Neural progenitor cell (in vitro differentiated cells): ENCODE measurements around the gene TRNAU1AP. TPM values are rescaled to one million over a fixed set of nuclear protein-coding genes. Genes with fewer than 3 reads are reported as not detected.

Experiments used
- DNase-seq: peaks from one replicate; pipeline ENCODE4 v3.0.0-alpha.2; 2016; ENCODE audit warnings: low spot score
- H2AFZ ChIP-seq: fragments of 200-600 bp; sonication (generic); replicated peaks from 2 replicates; pipeline ENCODE4 v1.6.1; 2016; ENCODE audit warnings: antibody characterized with exemption
- H3F3A ChIP-seq: fragments of 200-600 bp; sonication (generic); 2 replicates; pipeline ENCODE4 v1.6.1; 2016; ENCODE audit warnings: antibody characterized with exemption, low read depth
- H3K27ac ChIP-seq: fragments of 200-600 bp; sonication (generic); 2 replicates; pipeline ENCODE4 v1.5.1; 2016; ENCODE audit warnings: mild to moderate bottlenecking
- H3K27me3 ChIP-seq: fragments of 200-600 bp; sonication (generic); 2 replicates; pipeline ENCODE4 v1.6.1; 2016; ENCODE audit warnings: mild to moderate bottlenecking, moderate library complexity
- H3K36me3 ChIP-seq: fragments of 200-600 bp; sonication (generic); 2 replicates; pipeline ENCODE4 v1.5.1; 2016
- H3K4me1 ChIP-seq: fragments of 200-600 bp; sonication (generic); 2 replicates; pipeline ENCODE4 v1.6.1; 2016; ENCODE audit warnings: mixed run types
- H3K4me2 ChIP-seq: fragments of 200-600 bp; sonication (generic); 2 replicates; pipeline ENCODE4 v1.6.1; 2016
- H3K4me3 ChIP-seq: fragments of 200-600 bp; sonication (generic); 2 replicates; pipeline ENCODE4 v1.5.1; 2016
- H3K79me2 ChIP-seq: fragments of 200-600 bp; sonication (generic); 2 replicates; pipeline ENCODE4 v1.6.1; 2016; ENCODE audit warnings: low read depth
- H3K9ac ChIP-seq: fragments of 200-600 bp; sonication (generic); 2 replicates; pipeline ENCODE4 v1.6.1; 2016
- H3K9me3 ChIP-seq: fragments of 200-600 bp; sonication (generic); 2 replicates; pipeline ENCODE4 v1.5.1; 2016; ENCODE audit warnings: low read depth
- H4K20me1 ChIP-seq: fragments of 200-600 bp; sonication (generic); 2 replicates; pipeline ENCODE4 v1.6.1; 2016; ENCODE audit warnings: low read depth
- H3K27ac Mint-ChIP-seq: 3 replicates; pipeline ENCODE4 v1.8.0; 2021; ENCODE audit warnings: mixed read lengths
- H3K27me3 Mint-ChIP-seq: 2 replicates; pipeline ENCODE4 v1.8.0; 2022; ENCODE audit warnings: low read depth, mild to moderate bottlenecking, inconsistent platforms, moderate library complexity, mixed read lengths; ENCODE audit not compliant: insufficient read depth
- H3K36me3 Mint-ChIP-seq: 3 replicates; pipeline ENCODE4 v1.8.0; 2021; ENCODE audit warnings: mixed read lengths
- H3K4me1 Mint-ChIP-seq: 3 replicates; pipeline ENCODE4 v1.8.0; 2021; ENCODE audit warnings: mixed read lengths
- H3K4me3 Mint-ChIP-seq: 3 replicates; pipeline ENCODE4 v1.8.0; 2021; ENCODE audit warnings: mild to moderate bottlenecking, moderate library complexity, mixed read lengths
- H3K9me3 Mint-ChIP-seq: 3 replicates; pipeline ENCODE4 v1.8.0; 2020; ENCODE audit warnings: mixed read lengths
- EZH2 ChIP-seq: fragments of 200-600 bp; sonication (generic); IDR thresholded peaks from 2 replicates; pipeline ENCODE4 v1.6.1; 2017; ENCODE audit warnings: antibody characterized with exemption, mild to moderate bottlenecking, moderate library complexity
- EZH2phosphoT487 ChIP-seq: fragments of 200-600 bp; sonication (generic); IDR thresholded peaks from 2 replicates; pipeline ENCODE4 v1.6.1; 2017; ENCODE audit warnings: antibody characterized with exemption
- total RNA-seq: library from RNA; depleted of rRNA; stranded (reverse); fragments of >200 nt; gene quantifications from 2 replicates; pipeline ENCODE4 v1.2.3, GENCODE V29; 2015; ENCODE audit warnings: low replicate concordance
- TF ChIP-seq, protein P1 (sequence below): fragments of 200-600 bp; sonication (generic); IDR thresholded peaks from 2 replicates; pipeline ENCODE4 v1.5.1; 2017; ENCODE audit warnings: antibody characterized with exemption, mild to moderate bottlenecking

Gene TRNAU1AP
- total RNA-seq, 1 donor from 2014 or later, result 43.9 TPM

DNA sequence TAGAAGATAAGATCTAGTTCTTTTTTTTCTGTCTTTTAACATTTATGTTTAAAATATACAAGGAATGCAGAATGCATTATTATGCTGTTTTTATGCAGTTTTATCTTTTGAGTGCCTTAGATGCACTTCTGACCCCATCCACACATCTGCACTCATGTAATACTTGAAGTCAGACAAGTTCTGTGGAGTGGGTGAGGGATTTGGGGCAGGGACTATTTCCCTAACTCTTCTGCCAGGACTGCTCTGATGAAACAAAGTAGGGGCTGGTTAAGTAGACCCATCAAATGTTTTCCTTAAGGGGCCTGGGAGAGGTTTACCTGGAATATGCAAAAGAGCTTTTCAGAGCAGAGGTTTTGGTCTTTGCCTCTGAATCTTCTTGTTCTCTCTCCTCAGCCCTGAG lies 11.4 kb downstream of the TRNAU1AP start:
- H2AFZ ChIP-seq, result no peak overlapping the region
- DNase-seq, result no peak
- peaks cover 4% of the 10 kb centered on the region for H3K27me3 Mint-ChIP-seq
- no peaks in the 10 kb centered on the region for H3K27me3 ChIP-seq
- no peak for TF ChIP-seq EZH2phosphoT487
- no peak for TF ChIP-seq EZH2
- TF ChIP-seq, protein P1, sequence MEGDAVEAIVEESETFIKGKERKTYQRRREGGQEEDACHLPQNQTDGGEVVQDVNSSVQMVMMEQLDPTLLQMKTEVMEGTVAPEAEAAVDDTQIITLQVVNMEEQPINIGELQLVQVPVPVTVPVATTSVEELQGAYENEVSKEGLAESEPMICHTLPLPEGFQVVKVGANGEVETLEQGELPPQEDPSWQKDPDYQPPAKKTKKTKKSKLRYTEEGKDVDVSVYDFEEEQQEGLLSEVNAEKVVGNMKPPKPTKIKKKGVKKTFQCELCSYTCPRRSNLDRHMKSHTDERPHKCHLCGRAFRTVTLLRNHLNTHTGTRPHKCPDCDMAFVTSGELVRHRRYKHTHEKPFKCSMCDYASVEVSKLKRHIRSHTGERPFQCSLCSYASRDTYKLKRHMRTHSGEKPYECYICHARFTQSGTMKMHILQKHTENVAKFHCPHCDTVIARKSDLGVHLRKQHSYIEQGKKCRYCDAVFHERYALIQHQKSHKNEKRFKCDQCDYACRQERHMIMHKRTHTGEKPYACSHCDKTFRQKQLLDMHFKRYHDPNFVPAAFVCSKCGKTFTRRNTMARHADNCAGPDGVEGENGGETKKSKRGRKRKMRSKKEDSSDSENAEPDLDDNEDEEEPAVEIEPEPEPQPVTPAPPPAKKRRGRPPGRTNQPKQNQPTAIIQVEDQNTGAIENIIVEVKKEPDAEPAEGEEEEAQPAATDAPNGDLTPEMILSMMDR, result no peak
- no peaks in the 10 kb centered on the region for H4K20me1 ChIP-seq
- H3K27ac ChIP-seq, result no peak overlapping the region
- H3K4me2 ChIP-seq, result no peak overlapping the region
- no peaks in the 10 kb centered on the region for H3K79me2 ChIP-seq
- no peaks in the 10 kb centered on the region for H3K9me3 ChIP-seq
- H3K9me3 Mint-ChIP-seq, result no peaks in the 10 kb centered on the region
- H3K4me1 ChIP-seq, result no peaks in the 10 kb centered on the region
- H3K4me3 ChIP-seq, result no peak overlapping the region
- H3K9ac ChIP-seq, result no peak overlapping the region
- no peaks in the 10 kb centered on the region for H3K36me3 ChIP-seq
- no peaks in the 10 kb centered on the region for H3F3A ChIP-seq
- no peak overlapping the region for H3K27ac Mint-ChIP-seq
- peaks cover 22% of the 10 kb centered on the region for H3K36me3 Mint-ChIP-seq
- no peak overlapping the region for H3K4me3 Mint-ChIP-seq
- H3K4me1 Mint-ChIP-seq, result no peaks in the 10 kb centered on the region

DNA sequence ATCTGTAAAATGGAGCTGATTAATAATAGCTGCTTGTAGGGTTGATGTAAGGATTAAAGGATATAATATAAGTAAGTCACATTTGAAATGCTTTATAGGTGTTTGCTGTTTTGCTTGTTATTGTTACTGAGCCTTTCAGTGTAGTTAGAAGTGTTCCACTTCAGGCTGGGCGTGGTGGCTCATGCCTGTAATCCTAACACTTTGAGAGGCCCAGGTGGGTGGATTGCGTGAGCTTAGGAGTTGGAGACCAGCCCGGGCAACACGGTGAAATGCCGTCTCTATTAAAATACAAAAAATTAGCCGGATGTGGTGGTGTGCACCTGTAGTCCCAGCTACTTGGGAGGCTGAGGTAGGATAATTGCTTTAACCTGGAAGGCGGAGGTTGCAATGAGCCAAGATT lies 12.2 kb downstream of the TRNAU1AP start:
- no peaks in the 10 kb centered on the region for H3K79me2 ChIP-seq
- no peak overlapping the region for H3K4me3 Mint-ChIP-seq
- H3K27me3 ChIP-seq, result no peaks in the 10 kb centered on the region
- no peaks in the 10 kb centered on the region for H4K20me1 ChIP-seq
- no peak overlapping the region for H3K4me3 ChIP-seq
- no peak for DNase-seq
- no peaks in the 10 kb centered on the region for H3K9me3 Mint-ChIP-seq
- H3F3A ChIP-seq, result no peaks in the 10 kb centered on the region
- H3K27me3 Mint-ChIP-seq, result peaks cover 2% of the 10 kb centered on the region
- no peaks in the 10 kb centered on the region for H3K36me3 ChIP-seq
- H3K36me3 Mint-ChIP-seq, result peaks cover 22% of the 10 kb centered on the region
- no peak overlapping the region for H3K4me2 ChIP-seq
- H3K4me1 ChIP-seq, result no peaks in the 10 kb centered on the region
- H3K9me3 ChIP-seq, result no peaks in the 10 kb centered on the region
- no peak overlapping the region for H3K27ac Mint-ChIP-seq
- H3K27ac ChIP-seq, result no peak overlapping the region
- no peak overlapping the region for H3K9ac ChIP-seq
- no peaks in the 10 kb centered on the region for H3K4me1 Mint-ChIP-seq
- no peak overlapping the region for H2AFZ ChIP-seq
- TF ChIP-seq EZH2, result no peak
- TF ChIP-seq, protein P1, result no peak
- no peak for TF ChIP-seq EZH2phosphoT487

DNA sequence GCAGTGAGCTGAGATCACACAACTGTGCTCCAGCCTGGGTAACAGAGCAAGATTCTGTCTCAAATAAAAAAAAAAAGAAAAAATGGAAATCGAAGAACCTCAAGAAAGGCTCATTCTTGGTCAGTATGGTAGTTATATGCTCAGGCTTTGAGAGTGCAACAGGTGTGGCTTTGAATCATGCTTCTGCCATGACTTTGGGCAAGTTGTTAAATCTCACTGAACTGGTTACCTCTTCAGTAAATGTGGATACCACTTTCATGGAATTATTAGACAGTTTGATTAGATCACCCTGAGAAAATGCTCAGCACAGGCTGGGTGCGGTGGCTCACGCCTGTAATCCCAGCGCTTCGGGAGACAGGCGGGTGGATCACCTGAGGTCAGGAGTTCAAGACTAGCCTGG lies 12.8 kb downstream of the TRNAU1AP start:
- peaks cover 20% of the 10 kb centered on the region for H3K36me3 Mint-ChIP-seq
- no peak overlapping the region for H2AFZ ChIP-seq

More for the DNA sequence above, 12.8 kb downstream of the TRNAU1AP start:
- Histone ChIP-seq H3K27ac (no peak overlapping the region), H3K9me3 (no peaks in the 10 kb centered on the region), H3K27me3 (no peaks in the 10 kb centered on the region), H4K20me1 (no peaks in the 10 kb centered on the region), H3K4me1 (no peaks in the 10 kb centered on the region), H3K36me3 (no peaks in the 10 kb centered on the region), H3F3A (no peaks in the 10 kb centered on the region), H3K4me3 (no peak overlapping the region), H3K4me2 (no peak overlapping the region), H3K79me2 (no peaks in the 10 kb centered on the region), H3K9ac (no peak overlapping the region)
- Mint-ChIP-seq H3K27me3 (peaks cover 2% of the 10 kb centered on the region), H3K4me1 (no peaks in the 10 kb centered on the region), H3K27ac (no peak overlapping the region), H3K9me3 (no peaks in the 10 kb centered on the region), H3K4me3 (no peak overlapping the region)
- TF ChIP-seq, protein P1, result no peak
- no peak for TF ChIP-seq EZH2phosphoT487
- no peak for TF ChIP-seq EZH2
- DNase-seq, result no peak
